Measurements from ENCODE around the gene CLSTN2.

GRCh38 chr3:140164156-140164555 is 229.2 kb downstream of the CLSTN2 start:
- no peak for TF ChIP-seq POLR2A (IDR thresholded peaks at IDR 0.05)
- TF ChIP-seq CTCF (IDR thresholded peaks at IDR 0.05): no peak
- TF ChIP-seq EP300 (IDR thresholded peaks at IDR 0.05): no peak
